HG02970 (cell line): ENCODE data around the gene ACKR3.

ENCODE experiments used
- ATAC-seq: cut with Tn5 transposase; IDR thresholded peaks from one replicate; pipeline ENCODE4 v1.9.1; 2021; ENCODE audit warnings: mild to moderate bottlenecking, moderate library complexity, moderate number of reproducible peaks; ENCODE audit not compliant: unreplicated experiment, low FRiP score

ACKR3 gene

GRCh38 chr2:236604575-236605344 is 35.1 kb downstream of the ACKR3 start:
- no peak for ATAC-seq

GRCh38 chr2:236605345-236605734 is 35.7 kb downstream of the ACKR3 start:
- ATAC-seq: no peak

GRCh38 chr2:236606023-236606422 is 36.4 kb downstream of the ACKR3 start:
- no peak for ATAC-seq

GRCh38 chr2:236607471-236608187 is 38.0 kb downstream of the ACKR3 start:
- ATAC-seq: no peak

- ATAC-seq: no peak
Observed at GRCh38 chr2:236608188-236608525, 38.5 kb downstream of the ACKR3 start.

GRCh38 chr2:236608710-236609109 is 39.1 kb downstream of the ACKR3 start:
- no peak for ATAC-seq

- no peak for ATAC-seq
Observed at GRCh38 chr2:236610991-236611821, 41.6 kb downstream of the ACKR3 start.

- no peak for ATAC-seq
Observed at GRCh38 chr2:236612737-236613136, 43.1 kb downstream of the ACKR3 start.

GRCh38 chr2:236613612-236614011 is 44.0 kb downstream of the ACKR3 start:
- ATAC-seq: no peak

- ATAC-seq: no peak
Observed at GRCh38 chr2:236614551-236614950, 44.9 kb downstream of the ACKR3 start.

- no peak for ATAC-seq
Observed at GRCh38 chr2:236616031-236616430, 46.4 kb downstream of the ACKR3 start.

- ATAC-seq: no peak
Observed at GRCh38 chr2:236616624-236617023, 47.0 kb downstream of the ACKR3 start.

GRCh38 chr2:236617221-236617737 is 47.7 kb downstream of the ACKR3 start:
- no peak for ATAC-seq

- ATAC-seq: no peak
Observed at GRCh38 chr2:236617796-236618195, 48.2 kb downstream of the ACKR3 start.

GRCh38 chr2:236618370-236618769 is 48.7 kb downstream of the ACKR3 start:
- no peak for ATAC-seq

GRCh38 chr2:236619910-236620612 is 50.4 kb downstream of the ACKR3 start:
- no peak for ATAC-seq

GRCh38 chr2:236621786-236622185 is 52.2 kb downstream of the ACKR3 start:
- no peak for ATAC-seq

GRCh38 chr2:236622201-236622600 is 52.6 kb downstream of the ACKR3 start:
- no peak for ATAC-seq

- ATAC-seq: no peak
Observed at GRCh38 chr2:236622660-236623059, 53.0 kb downstream of the ACKR3 start.

- no peak for ATAC-seq
Observed at GRCh38 chr2:236623816-236624215, 54.2 kb downstream of the ACKR3 start.
